Neural progenitor cell (in vitro differentiated cells): ENCODE measurements around the gene ARIH1.

ENCODE experiments used
- CTCF ChIP-seq: fragments of 200-600 bp; sonication (generic); IDR thresholded peaks from 2 replicates; pipeline ENCODE4 v1.5.1; 2017; ENCODE audit warnings: antibody characterized with exemption, mild to moderate bottlenecking
- EZH2 ChIP-seq: fragments of 200-600 bp; sonication (generic); IDR thresholded peaks from 2 replicates; pipeline ENCODE4 v1.6.1; 2017; ENCODE audit warnings: antibody characterized with exemption, mild to moderate bottlenecking, moderate library complexity
- EZH2phosphoT487 ChIP-seq: fragments of 200-600 bp; sonication (generic); IDR thresholded peaks from 2 replicates; pipeline ENCODE4 v1.6.1; 2017; ENCODE audit warnings: antibody characterized with exemption

GRCh38 chr15:72487070-72487797 is 13.1 kb downstream of the ARIH1 start:
- TF ChIP-seq EZH2 = no peak
- TF ChIP-seq CTCF = no peak
- no peak for TF ChIP-seq EZH2phosphoT487
